Osteoblast (primary cell): ENCODE data around the gene AP1M2. TPM values are rescaled to one million over a fixed set of nuclear protein-coding genes. Genes with fewer than 3 reads are reported as not detected.

Experiments
- DNase-seq: peaks from one replicate; pipeline ENCODE4 v3.0.0; 2011; ENCODE audit warnings: low spot score, mixed read lengths; ENCODE audit not compliant: insufficient read length; ENCODE audit errors: missing footprints
- H2AFZ ChIP-seq: 2 replicates; pipeline ENCODE4 v1.6.0; 2011; ENCODE audit warnings: mild to moderate bottlenecking, low read length
- H3K27ac ChIP-seq: 2 replicates; pipeline ENCODE4 v1.5.1; 2011; ENCODE audit warnings: mild to moderate bottlenecking, low read depth, low read length, moderate library complexity
- H3K27me3 ChIP-seq: 2 replicates; pipeline ENCODE4 v1.6.0; 2012; ENCODE audit warnings: mild to moderate bottlenecking, control low read depth, inconsistent platforms, low read length, moderate library complexity; ENCODE audit not compliant: insufficient read depth
- H3K36me3 ChIP-seq: 2 replicates; pipeline ENCODE4 v1.5.1; 2011; ENCODE audit warnings: mild to moderate bottlenecking, low read length, control low read depth, moderate library complexity; ENCODE audit not compliant: insufficient read depth
- H3K4me1 ChIP-seq: 2 replicates; pipeline ENCODE4 v1.5.1; 2011; ENCODE audit warnings: mild to moderate bottlenecking, low read length, control low read depth, moderate library complexity; ENCODE audit not compliant: insufficient read depth
- H3K4me2 ChIP-seq: 2 replicates; pipeline ENCODE4 v1.6.0; 2011; ENCODE audit warnings: mild to moderate bottlenecking, low read length; ENCODE audit not compliant: insufficient read depth
- H3K4me3 ChIP-seq: fragments of 200-600 bp; sonication (generic); 3 replicates; pipeline ENCODE4 v1.5.1; 2012; ENCODE audit warnings: mild to moderate bottlenecking, low read length, inconsistent platforms; ENCODE audit not compliant: insufficient read depth
- H3K79me2 ChIP-seq: 2 replicates; pipeline ENCODE4 v1.6.0; 2012; ENCODE audit warnings: mild to moderate bottlenecking, low read length, control low read depth, inconsistent platforms; ENCODE audit not compliant: insufficient read depth
- H3K9me3 ChIP-seq: 2 replicates; pipeline ENCODE4 v1.5.1; 2011; ENCODE audit warnings: low read depth, low read length, control low read depth
- H4K20me1 ChIP-seq: 2 replicates; pipeline ENCODE4 v1.6.0; 2012; ENCODE audit warnings: mild to moderate bottlenecking, low read length, control low read depth; ENCODE audit not compliant: insufficient read depth
- total RNA-seq: library from RNA; depleted of rRNA; stranded (reverse); fragments of >200 nt; gene quantifications from 2 replicates; pipeline ENCODE4 v1.2.3, GENCODE V29; 2012
- TF ChIP-seq, protein P1 (sequence below): IDR thresholded peaks from 2 replicates; pipeline ENCODE4 v1.5.1; 2011; ENCODE audit warnings: mild to moderate bottlenecking, low read depth, low read length, moderate library complexity; ENCODE audit errors: extremely low read depth

The AP1M2 gene
- total RNA-seq, 1 donor: 0.72 TPM

DNA sequence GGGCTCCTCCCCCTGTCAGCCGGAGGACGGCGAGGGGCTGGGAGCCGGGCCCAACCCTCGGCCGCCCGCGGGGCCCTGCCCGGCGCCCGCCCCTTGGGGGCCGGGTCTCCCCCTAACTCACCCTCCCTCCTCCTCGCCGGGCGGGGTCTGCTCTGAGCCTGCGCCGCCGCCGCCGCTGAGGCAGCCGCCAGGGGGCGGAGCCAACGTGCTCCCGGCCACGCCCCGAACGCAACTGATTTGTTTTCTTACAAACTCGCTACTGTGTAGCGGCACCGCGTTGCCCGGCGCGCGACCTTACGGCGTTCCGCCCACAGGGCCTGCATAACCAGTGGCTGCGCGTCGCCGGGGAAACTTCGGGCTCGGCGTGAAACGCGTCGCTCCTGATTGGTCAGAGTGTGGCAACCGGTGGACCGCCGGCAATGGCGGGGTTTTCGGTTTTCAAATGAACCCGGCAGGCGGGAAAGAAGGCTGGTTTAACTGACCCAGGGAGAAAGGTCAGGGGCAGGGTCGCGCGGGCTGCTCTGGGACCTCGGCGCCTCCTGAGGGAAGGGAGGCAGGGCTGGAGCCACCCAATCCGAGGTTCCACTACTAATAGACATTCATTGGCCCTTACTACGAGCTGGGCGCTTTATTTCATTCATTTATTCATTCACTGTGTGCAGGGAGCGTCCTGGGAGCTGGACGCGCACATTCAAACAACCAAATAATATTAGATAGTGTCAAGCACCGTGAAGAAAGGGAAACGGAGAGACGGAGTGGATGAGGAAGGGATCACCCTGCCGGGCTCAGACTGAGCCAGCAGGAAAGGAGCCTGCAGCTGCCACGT, 18.1 kb downstream of the AP1M2 start, which contains the start of gene CDKN2D:
Gene CDKN2D, minus strand, starts transcription at position 154 of the 826 bp plus-strand sequence. CDS start 326 bp downstream, outside the sequence.
- peak within 1 kb of the TSS; percentile 92 for H3K4me2 ChIP-seq
- H3K9me3 ChIP-seq: no peaks in the 10 kb centered on the region
- peaks cover 33% of the 10 kb centered on the region for H3K4me1 ChIP-seq
- peak within 1 kb of the TSS; percentile 79 for H3K4me3 ChIP-seq
- H2AFZ ChIP-seq: peak within 1 kb of the TSS; percentile 88
- DNase-seq: peak; percentile 99
- TF ChIP-seq, protein P1, sequence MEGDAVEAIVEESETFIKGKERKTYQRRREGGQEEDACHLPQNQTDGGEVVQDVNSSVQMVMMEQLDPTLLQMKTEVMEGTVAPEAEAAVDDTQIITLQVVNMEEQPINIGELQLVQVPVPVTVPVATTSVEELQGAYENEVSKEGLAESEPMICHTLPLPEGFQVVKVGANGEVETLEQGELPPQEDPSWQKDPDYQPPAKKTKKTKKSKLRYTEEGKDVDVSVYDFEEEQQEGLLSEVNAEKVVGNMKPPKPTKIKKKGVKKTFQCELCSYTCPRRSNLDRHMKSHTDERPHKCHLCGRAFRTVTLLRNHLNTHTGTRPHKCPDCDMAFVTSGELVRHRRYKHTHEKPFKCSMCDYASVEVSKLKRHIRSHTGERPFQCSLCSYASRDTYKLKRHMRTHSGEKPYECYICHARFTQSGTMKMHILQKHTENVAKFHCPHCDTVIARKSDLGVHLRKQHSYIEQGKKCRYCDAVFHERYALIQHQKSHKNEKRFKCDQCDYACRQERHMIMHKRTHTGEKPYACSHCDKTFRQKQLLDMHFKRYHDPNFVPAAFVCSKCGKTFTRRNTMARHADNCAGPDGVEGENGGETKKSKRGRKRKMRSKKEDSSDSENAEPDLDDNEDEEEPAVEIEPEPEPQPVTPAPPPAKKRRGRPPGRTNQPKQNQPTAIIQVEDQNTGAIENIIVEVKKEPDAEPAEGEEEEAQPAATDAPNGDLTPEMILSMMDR: no peak
- H3K36me3 ChIP-seq: no peaks in the 10 kb centered on the region
- peak within 1 kb of the TSS; percentile 77 for H3K27ac ChIP-seq
- H3K79me2 ChIP-seq: peaks cover 25% of the 10 kb centered on the region
- no peaks in the 10 kb centered on the region for H4K20me1 ChIP-seq
- no peaks in the 10 kb centered on the region for H3K27me3 ChIP-seq

DNA sequence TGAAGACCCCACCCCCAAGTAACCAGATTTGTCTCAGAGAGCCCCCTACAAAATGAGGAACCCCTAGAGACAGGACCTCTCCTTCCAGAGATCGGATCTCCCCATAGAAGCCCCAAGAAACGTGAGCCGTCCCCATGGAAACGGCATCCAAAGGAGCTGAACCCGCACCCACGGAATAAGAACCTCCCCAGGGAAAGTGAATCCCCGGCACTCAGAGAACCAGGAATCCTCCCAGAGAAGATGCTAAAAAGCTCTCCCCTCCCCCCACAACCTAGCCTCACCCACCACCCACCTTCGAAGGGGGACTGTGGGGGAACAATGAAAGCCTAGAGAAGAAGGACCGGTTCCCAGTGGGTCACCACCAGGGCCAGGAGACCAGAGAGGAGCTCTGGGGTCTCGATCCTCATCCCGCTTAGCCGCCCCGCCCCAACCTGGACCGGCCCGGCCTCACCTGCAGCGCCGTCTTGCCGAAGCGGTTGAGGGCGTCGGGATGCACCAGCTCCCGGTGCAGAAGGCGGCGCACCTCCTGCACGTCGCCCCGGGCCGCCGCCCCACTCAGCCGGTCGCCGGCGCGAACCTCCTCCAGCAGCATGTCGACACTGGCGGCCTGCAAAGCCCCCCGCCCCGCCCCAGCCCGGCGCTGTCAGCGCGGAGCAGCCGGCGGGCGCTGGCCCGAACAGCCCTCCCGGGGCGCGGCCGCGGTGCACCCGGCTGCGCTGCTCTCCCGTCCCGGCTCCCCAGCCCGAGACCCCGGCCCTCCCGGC, 18.9 kb downstream of the AP1M2 start:
- Histone ChIP-seq H3K27me3 (no peaks in the 10 kb centered on the region), H3K4me2 (peak overlapping the region; percentile 92), H3K36me3 (peaks cover 2% of the 10 kb centered on the region), H3K27ac (no peak overlapping the region), H4K20me1 (no peaks in the 10 kb centered on the region), H3K9me3 (no peaks in the 10 kb centered on the region), H3K4me1 (peaks cover 33% of the 10 kb centered on the region), H2AFZ (peak overlapping the region; percentile 65), H3K4me3 (peak overlapping the region; percentile 79), H3K79me2 (peaks cover 25% of the 10 kb centered on the region)
- TF ChIP-seq, protein P1: no peak
- peak; percentile 58 for DNase-seq

DNA sequence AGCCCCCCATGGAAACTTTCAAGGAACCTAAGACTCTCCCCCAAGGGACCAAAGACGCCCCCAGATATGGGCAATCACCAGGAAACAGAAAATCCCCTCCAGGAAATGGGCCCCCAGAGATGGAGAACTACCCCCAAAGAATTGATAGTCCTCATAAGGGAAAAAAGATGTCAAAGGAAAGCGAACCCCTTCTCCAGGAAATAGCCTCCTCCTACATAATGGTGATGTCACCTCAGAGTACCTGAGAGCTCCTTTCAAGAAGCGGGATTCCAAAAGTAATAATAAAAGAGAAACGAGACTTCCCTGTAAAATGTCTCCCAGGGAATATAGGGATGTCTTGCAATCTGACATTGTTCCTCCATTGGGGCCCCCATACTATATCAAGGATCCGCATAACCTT, 19.5 kb downstream of the AP1M2 start:
- Histone ChIP-seq H2AFZ (no peak overlapping the region), H3K27ac (no peak overlapping the region)
- peak; percentile 73 for DNase-seq

More for the DNA sequence above, 19.5 kb downstream of the AP1M2 start:
- Histone ChIP-seq H3K4me1 (peaks cover 33% of the 10 kb centered on the region), H3K79me2 (peaks cover 27% of the 10 kb centered on the region), H3K27me3 (no peaks in the 10 kb centered on the region), H3K4me2 (peak overlapping the region; percentile 92), H3K36me3 (peaks cover 4% of the 10 kb centered on the region), H4K20me1 (no peaks in the 10 kb centered on the region), H3K4me3 (peak overlapping the region; percentile 79), H3K9me3 (no peaks in the 10 kb centered on the region)
- TF ChIP-seq, protein P1: no peak
